HG02870 (cell line): Measurements from ENCODE around the gene SYNPO.

ENCODE experiments used
- ATAC-seq: cut with Tn5 transposase; IDR thresholded peaks from one replicate; pipeline ENCODE4 v1.9.1; 2021; ENCODE audit warnings: mild to moderate bottlenecking, moderate library complexity; ENCODE audit not compliant: unreplicated experiment

Gene SYNPO, protein sequence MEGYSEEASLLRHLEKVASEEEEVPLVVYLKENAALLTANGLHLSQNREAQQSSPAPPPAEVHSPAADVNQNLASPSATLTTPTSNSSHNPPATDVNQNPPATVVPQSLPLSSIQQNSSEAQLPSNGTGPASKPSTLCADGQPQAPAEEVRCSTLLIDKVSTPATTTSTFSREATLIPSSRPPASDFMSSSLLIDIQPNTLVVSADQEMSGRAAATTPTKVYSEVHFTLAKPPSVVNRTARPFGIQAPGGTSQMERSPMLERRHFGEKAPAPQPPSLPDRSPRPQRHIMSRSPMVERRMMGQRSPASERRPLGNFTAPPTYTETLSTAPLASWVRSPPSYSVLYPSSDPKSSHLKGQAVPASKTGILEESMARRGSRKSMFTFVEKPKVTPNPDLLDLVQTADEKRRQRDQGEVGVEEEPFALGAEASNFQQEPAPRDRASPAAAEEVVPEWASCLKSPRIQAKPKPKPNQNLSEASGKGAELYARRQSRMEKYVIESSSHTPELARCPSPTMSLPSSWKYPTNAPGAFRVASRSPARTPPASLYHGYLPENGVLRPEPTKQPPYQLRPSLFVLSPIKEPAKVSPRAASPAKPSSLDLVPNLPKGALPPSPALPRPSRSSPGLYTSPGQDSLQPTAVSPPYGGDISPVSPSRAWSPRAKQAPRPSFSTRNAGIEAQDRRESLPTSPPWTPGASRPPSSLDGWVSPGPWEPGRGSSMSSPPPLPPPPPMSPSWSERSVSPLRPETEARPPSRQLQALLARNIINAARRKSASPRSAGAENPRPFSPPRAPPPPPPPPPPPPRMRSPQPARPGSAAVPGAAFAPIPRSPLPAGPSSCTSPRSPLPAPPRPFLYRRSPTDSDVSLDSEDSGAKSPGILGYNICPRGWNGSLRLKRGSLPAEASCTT

GRCh38 chr5:150640311-150641005, at the start of gene SYNPO:
TSS of gene SYNPO (plus strand) at chr5:150640660. CDS start at chr5:150648276, 7,616 bp downstream.
- no peak for ATAC-seq

- no peak for ATAC-seq
These were observed 49.3 kb upstream of the SYNPO start for GRCh38 chr5:150590979-150591695.

- no peak for ATAC-seq
These were observed 46.9 kb upstream of the SYNPO start for GRCh38 chr5:150593593-150593992.

DNA sequence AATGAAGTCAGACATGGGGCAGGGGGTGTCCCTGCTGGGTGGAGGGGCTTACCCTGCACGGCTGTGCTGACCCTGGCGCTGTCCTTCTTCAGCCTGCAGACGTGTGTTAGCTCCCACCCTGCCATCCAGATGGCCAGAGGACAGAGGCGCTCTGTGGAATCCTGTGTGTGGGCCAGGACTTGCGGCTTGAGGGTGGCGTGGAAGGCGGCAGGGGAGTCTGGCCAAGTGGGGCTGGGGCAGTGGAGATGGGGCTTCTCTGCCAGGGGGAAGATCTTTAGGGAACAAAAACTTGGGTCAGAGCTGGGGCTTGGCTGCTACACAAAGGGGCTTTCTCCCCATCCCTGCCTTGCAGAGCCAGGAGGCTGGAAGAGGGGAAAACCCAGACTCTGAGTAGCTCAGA, 46.5 kb upstream of the SYNPO start:
- ATAC-seq, result no peak

GRCh38 chr5:150595466-150596031, 44.9 kb upstream of the SYNPO start:
- no peak for ATAC-seq

- no peak for ATAC-seq
These were observed 44.1 kb upstream of the SYNPO start for GRCh38 chr5:150596313-150596712.

DNA sequence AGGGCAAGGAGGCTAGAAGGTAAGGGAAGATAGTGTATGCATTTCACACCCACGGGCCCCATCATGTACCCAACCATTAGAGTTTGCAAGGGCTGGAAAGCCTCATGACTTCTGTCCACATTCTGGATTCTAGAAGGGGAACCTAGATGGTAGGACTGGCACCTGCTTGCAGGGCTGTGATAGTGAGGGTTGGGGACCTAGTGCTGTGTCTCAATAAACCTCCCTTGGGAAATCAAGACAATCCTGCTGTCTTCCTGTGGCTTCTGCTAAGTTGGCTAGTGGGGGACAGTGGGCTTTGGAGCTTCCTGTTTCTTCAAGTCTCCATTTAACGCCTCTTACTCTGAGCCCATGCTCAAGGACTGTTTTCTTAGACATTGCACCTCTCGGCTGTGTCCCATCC, 43.6 kb upstream of the SYNPO start:
- ATAC-seq, result no peak

GRCh38 chr5:150598006-150598405, 42.5 kb upstream of the SYNPO start:
- ATAC-seq, result no peak

DNA sequence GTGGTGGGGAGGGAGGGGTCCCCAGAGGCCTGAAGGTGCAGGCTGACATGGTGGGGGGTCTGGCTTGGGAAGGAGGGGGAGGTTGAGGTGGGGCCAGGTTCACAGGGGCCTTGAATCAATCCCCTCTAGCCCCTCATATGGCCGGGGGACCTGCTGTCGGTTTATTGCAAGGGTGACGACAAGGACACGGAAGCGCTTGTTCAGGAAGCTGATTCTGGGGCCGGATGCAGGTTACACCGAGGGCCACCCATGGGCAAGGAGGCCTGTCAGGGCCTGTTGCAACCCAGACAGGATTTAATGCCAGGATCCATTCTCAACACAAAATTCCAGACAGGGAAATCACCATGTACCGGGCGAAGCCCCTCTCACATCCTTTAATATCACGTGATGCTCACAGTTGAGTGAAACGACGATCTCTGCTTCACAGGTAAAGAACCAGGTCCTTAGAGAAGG, 41.6 kb upstream of the SYNPO start:
- ATAC-seq, result no peak

DNA sequence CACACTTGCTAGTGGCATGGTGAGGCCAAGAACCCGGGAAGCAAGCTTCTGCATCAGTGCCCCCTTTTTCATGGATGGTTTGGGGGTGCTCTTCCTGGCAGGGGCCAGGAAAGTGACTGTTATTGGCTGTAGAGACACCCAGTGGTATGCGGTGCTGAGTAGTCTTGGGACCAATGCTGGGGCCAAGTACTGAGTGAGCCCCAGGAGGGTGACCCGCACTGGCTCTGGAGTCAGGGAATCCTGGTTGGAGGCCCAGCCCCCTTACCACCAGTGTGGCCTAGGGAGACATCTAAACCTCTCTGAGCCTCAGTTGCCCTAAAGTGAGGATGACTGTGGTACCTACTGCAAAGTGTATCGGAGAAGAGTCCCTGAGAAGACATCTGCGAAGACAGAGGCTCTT, 41.2 kb upstream of the SYNPO start:
- ATAC-seq, result no peak

DNA sequence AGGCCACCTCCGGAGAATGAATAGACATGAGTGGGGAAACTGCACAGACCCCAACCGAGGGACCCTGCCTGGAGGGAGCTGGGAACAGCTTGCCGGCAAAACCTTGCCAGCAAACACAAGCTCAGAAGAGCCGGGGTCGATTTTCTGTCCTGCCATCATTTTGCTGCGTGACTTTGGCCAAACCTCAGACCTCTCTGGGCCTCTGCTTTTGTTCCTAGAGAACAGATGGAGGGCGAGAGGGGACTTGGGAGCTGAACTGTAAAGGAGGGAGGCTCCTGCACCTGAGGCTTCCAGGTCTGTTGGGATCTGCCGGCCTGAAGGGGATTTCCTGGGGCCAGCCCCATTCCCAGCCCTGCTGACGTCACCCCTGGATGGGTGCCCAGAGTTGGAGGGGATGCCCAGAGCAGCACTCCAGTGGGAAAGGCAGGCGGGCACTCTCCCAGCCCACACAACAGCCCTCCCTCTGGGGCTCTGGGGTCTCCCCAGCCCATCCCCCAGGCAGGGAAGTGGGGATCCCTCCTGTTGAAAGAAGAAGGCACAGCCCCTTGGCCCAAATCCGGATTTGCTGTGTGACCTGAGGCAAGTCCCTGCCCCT, 40.4 kb upstream of the SYNPO start:
- no peak for ATAC-seq

DNA sequence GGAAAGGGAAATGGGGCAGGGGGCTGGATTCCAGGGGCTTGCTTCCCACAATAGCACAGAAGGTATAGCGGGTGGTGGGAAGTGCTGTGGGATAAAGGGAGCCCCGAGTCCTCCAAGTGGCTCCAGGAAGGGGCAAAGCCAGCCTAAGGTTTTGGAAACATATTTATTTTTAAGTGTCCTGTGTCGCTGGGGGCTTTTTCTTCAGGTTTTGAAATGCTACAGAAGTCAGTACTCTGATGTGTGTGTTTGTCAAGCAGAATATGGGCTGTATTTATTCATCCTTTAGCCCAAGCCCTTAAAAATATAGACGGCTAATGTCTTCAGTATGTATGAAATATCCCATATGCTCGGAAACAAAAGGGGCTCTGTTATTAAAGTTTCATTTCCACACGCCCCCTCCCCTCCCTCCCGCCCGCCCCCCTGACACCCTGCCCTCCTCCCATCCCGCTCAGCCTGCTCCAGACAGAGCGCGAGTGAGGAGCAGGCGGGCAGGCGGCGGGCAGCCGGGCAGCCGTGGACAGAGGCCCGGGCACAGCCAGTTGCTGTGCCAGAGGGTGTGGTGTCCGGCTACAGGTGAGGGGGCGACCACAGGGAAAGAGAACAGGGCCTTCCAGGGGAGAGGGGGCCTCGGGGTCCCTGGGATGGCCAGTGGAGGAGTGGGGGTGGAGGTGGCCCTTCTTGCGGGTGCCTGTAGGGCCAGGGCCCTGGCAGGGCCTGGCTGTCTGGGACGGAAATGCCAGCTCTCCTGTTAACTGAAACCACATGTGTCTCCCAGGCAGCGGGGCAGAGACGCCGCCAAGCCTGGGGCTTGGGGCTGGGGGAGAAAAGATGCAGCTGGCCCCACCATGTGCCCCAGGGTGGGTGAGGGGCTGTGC, 39.6 kb upstream of the SYNPO start:
- ATAC-seq, result no peak

DNA sequence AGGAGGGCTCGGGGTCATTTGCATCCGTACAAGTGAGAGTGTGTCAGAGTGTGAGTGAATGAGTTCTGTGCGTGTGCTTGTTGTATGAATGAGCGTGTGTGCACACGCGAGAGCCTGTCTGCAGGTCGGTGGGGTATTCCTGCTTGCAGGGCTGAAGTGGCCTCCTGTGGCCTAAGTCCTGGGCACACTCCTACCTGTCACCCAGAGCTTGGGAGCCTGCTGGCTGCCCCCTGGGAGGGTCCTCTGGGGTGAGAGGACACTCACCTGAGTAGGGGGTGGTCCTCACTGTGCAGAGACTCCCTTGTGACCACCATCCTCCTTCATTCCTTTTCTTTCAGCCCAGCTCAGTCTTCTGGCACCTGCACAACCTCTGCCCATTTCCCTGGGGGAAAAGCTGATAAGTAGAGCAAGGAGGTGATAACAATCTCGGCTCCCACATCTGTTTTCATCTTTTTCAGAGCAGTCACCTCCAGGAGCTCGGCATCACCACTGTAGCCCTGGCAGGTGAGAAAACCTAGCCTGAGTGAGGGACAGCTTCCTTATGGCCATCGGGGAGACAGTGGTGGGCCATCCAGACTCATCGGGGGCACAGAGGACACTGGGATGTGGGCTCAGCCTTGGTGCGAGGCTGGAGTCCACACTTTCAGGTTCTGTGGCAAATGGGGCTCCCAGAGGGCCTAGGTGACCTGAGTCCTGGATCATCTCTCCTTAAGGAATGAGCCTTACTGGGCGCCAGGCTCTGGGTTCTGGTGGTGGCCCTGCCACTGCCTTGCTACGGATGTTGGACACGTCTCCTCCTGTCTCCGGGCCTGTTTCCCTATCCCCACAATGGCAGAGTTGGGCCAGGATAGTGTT, 38.7 kb upstream of the SYNPO start:
- no peak for ATAC-seq

DNA sequence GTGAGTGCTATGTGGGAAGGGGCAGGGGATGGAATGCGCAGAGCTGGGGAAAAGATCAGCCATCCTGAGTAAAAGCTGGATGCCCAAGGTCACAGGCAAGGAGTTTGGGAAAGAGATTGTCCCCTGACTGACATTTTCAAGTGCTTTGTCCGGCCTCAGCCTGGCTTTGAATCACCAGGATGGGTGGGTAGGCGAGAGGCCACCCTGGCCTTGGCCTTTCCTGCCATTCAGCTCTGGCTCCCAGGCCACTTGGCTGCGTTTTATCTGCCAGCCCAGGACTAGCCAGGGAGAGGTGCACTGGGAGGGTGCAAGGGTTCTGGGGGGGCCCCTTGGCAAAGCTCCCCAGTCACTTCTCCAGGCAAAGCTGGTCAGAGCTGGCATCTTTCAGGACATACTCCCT, 37.4 kb upstream of the SYNPO start:
- no peak for ATAC-seq

GRCh38 chr5:150603491-150603890, 37.0 kb upstream of the SYNPO start:
- no peak for ATAC-seq

- no peak for ATAC-seq
These were observed 36.5 kb upstream of the SYNPO start for GRCh38 chr5:150604010-150604409.

GRCh38 chr5:150604894-150605440, 35.5 kb upstream of the SYNPO start:
- ATAC-seq, result no peak

DNA sequence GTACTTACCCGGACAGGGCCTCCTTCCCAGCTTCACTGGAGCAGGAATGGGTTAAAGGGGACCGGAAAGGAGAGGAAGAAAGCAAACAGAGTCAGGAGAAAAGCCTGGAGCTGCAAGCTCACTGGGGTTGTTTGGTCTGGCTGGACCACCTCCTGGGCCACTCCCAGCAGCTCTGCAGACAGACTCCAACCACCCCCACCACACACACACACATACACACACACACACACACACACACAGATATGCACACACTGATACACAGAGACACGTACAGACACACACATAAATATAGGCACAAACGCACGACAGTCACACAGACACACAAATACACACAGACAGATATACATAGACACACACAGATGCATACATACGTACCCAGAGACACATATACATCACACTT, 34.9 kb upstream of the SYNPO start:
- no peak for ATAC-seq
